ENCODE measurements around the gene E2F1.

- TF ChIP-seq CTCF (IDR thresholded peaks at IDR 0.05) (peak in 2 of 6 experiments; percentile 15 to 21), POLR2A (IDR thresholded peaks at IDR 0.05) (peak in 3 of 4 donors; percentile 12 to 84 (median 74))
Observed at GRCh38 chr20:33663161-33664084, 22.8 kb downstream of the E2F1 start.

All from esophagus squamous epithelium (tissue), 4 donors.